ENCODE data around the gene TOP3B. TPM values are rescaled to one million over a fixed set of nuclear protein-coding genes. Genes with fewer than 3 reads are reported as not detected.
"Not testable (repeated sequence)": the region's sequence is repeated elsewhere in the genome, so short reads cannot be mapped to it uniquely, and the experiment has no call there.

TOP3B gene
- total and polyA plus RNA-seq, 2 experiments from 2014 or later, result 35.7 to 77.7 TPM

DNA sequence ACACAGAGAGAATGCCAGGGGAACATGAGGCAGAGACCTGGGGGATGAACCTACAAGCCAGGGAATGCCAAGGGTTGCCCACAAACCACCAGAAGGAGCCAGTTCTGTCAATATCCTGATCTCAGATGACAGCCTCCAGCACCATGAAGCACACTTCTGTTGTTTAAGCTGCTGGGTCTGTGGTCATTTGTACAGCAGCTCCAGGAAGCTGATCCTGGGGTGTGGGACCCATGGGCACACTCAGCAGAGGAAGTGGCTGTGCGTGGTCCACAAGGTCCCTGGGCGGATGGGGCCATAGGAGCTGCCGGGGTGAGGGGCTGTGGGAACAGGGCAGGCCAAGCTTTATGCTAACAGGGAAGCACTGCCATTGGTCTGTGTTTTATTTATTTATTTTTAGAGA is 42.1 kb downstream of the TOP3B start:
- Histone ChIP-seq H3K4me3 (no peak overlapping the region), H3K4me1 (ENCODE audit: insufficient read depth) (no peaks in the 10 kb centered on the region; the same call in 1 of the 2 replicates), H3K27ac (ENCODE audit: low read depth) (no peak overlapping the region), H2AFZ (no peak overlapping the region), H3K36me3 (ENCODE audit: insufficient read depth) (no peaks in the 10 kb centered on the region), H3K79me2 (replicated peaks; ENCODE audit: insufficient read depth) (no peaks in the 10 kb centered on the region), H4K20me1 (replicated peaks; ENCODE audit: insufficient read depth) (0 out of 2 replicates have a peak, but pooled peaks cover 3% of the 10 kb centered on the region), H3K27me3 (ENCODE audit: insufficient read depth) (no peaks in the 10 kb centered on the region), H3F3A (replicated peaks; ENCODE audit: low read depth) (no peaks in the 10 kb centered on the region), H3K9me2 (ENCODE audit: insufficient read depth) (no peaks in the 10 kb centered on the region), H3K4me2 (no peak overlapping the region)
- TF ChIP-seq ZNF331 (CRISPR knock-in tag; IDR thresholded peaks at IDR 0.05; ENCODE audit: low read depth) (no peak), JUNB (IDR thresholded peaks at IDR 0.05; ENCODE audit: unreplicated experiment) (no peak), NANOG (IDR thresholded peaks at IDR 0.05; ENCODE audit: borderline replicate concordance) (no peak), ZNF114 (CRISPR knock-in tag; IDR thresholded peaks at IDR 0.05) (no peak), ETS1 (IDR thresholded peaks at IDR 0.05) (no peak), EZH2phosphoT487 (IDR thresholded peaks at IDR 0.05; ENCODE audit: unreplicated experiment) (no peak), POLR2AphosphoS5 (IDR thresholded peaks at IDR 0.05; ENCODE audit: low read depth) (no peak), STAT1 (IDR thresholded peaks at IDR 0.05; ENCODE audit: unreplicated experiment) (no peak)
- TF ChIP-seq, protein P1, sequence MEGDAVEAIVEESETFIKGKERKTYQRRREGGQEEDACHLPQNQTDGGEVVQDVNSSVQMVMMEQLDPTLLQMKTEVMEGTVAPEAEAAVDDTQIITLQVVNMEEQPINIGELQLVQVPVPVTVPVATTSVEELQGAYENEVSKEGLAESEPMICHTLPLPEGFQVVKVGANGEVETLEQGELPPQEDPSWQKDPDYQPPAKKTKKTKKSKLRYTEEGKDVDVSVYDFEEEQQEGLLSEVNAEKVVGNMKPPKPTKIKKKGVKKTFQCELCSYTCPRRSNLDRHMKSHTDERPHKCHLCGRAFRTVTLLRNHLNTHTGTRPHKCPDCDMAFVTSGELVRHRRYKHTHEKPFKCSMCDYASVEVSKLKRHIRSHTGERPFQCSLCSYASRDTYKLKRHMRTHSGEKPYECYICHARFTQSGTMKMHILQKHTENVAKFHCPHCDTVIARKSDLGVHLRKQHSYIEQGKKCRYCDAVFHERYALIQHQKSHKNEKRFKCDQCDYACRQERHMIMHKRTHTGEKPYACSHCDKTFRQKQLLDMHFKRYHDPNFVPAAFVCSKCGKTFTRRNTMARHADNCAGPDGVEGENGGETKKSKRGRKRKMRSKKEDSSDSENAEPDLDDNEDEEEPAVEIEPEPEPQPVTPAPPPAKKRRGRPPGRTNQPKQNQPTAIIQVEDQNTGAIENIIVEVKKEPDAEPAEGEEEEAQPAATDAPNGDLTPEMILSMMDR (conservative IDR thresholded peaks at IDR 0.05; ENCODE audit: low read depth in 2 of 2), result no peak
- TF ChIP-seq, protein P2, sequence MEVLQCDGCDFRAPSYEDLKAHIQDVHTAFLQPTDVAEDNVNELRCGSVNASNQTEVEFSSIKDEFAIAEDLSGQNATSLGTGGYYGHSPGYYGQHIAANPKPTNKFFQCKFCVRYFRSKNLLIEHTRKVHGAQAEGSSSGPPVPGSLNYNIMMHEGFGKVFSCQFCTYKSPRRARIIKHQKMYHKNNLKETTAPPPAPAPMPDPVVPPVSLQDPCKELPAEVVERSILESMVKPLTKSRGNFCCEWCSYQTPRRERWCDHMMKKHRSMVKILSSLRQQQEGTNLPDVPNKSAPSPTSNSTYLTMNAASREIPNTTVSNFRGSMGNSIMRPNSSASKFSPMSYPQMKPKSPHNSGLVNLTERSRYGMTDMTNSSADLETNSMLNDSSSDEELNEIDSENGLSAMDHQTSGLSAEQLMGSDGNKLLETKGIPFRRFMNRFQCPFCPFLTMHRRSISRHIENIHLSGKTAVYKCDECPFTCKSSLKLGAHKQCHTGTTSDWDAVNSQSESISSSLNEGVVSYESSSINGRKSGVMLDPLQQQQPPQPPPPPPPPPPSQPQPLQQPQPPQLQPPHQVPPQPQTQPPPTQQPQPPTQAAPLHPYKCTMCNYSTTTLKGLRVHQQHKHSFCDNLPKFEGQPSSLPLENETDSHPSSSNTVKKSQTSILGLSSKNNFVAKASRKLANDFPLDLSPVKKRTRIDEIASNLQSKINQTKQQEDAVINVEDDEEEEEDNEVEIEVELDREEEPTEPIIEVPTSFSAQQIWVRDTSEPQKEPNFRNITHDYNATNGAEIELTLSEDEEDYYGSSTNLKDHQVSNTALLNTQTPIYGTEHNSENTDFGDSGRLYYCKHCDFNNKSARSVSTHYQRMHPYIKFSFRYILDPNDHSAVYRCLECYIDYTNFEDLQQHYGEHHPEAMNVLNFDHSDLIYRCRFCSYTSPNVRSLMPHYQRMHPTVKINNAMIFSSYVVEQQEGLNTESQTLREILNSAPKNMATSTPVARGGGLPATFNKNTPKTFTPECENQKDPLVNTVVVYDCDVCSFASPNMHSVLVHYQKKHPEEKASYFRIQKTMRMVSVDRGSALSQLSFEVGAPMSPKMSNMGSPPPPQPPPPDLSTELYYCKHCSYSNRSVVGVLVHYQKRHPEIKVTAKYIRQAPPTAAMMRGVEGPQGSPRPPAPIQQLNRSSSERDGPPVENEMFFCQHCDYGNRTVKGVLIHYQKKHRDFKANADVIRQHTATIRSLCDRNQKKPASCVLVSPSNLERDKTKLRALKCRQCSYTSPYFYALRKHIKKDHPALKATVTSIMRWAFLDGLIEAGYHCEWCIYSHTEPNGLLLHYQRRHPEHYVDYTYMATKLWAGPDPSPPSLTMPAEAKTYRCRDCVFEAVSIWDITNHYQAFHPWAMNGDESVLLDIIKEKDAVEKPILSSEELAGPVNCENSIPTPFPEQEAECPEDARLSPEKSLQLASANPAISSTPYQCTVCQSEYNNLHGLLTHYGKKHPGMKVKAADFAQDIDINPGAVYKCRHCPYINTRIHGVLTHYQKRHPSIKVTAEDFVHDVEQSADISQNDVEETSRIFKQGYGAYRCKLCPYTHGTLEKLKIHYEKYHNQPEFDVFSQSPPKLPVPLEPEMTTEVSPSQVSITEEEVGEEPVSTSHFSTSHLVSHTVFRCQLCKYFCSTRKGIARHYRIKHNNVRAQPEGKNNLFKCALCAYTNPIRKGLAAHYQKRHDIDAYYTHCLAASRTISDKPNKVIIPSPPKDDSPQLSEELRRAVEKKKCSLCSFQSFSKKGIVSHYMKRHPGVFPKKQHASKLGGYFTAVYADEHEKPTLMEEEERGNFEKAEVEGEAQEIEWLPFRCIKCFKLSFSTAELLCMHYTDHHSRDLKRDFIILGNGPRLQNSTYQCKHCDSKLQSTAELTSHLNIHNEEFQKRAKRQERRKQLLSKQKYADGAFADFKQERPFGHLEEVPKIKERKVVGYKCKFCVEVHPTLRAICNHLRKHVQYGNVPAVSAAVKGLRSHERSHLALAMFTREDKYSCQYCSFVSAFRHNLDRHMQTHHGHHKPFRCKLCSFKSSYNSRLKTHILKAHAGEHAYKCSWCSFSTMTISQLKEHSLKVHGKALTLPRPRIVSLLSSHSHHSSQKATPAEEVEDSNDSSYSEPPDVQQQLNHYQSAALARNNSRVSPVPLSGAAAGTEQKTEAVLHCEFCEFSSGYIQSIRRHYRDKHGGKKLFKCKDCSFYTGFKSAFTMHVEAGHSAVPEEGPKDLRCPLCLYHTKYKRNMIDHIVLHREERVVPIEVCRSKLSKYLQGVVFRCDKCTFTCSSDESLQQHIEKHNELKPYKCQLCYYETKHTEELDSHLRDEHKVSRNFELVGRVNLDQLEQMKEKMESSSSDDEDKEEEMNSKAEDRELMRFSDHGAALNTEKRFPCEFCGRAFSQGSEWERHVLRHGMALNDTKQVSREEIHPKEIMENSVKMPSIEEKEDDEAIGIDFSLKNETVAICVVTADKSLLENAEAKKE (CRISPR knock-in tag; IDR thresholded peaks at IDR 0.05), result no peak
- TF ChIP-seq, protein P3, sequence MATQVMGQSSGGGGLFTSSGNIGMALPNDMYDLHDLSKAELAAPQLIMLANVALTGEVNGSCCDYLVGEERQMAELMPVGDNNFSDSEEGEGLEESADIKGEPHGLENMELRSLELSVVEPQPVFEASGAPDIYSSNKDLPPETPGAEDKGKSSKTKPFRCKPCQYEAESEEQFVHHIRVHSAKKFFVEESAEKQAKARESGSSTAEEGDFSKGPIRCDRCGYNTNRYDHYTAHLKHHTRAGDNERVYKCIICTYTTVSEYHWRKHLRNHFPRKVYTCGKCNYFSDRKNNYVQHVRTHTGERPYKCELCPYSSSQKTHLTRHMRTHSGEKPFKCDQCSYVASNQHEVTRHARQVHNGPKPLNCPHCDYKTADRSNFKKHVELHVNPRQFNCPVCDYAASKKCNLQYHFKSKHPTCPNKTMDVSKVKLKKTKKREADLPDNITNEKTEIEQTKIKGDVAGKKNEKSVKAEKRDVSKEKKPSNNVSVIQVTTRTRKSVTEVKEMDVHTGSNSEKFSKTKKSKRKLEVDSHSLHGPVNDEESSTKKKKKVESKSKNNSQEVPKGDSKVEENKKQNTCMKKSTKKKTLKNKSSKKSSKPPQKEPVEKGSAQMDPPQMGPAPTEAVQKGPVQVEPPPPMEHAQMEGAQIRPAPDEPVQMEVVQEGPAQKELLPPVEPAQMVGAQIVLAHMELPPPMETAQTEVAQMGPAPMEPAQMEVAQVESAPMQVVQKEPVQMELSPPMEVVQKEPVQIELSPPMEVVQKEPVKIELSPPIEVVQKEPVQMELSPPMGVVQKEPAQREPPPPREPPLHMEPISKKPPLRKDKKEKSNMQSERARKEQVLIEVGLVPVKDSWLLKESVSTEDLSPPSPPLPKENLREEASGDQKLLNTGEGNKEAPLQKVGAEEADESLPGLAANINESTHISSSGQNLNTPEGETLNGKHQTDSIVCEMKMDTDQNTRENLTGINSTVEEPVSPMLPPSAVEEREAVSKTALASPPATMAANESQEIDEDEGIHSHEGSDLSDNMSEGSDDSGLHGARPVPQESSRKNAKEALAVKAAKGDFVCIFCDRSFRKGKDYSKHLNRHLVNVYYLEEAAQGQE (IDR thresholded peaks at IDR 0.05; ENCODE audit: unreplicated experiment), result no peak
- no peak overlapping the region for H3K27ac Mint-ChIP-seq
- DNase-seq (ENCODE audit: low spot score), result no peak
- H3K36me3 Mint-ChIP-seq (ENCODE audit: low read depth), result peaks cover 14% of the 10 kb centered on the region
- H3K9me3 Mint-ChIP-seq, result no peaks in the 10 kb centered on the region
- no peak overlapping the region for H3K4me3 Mint-ChIP-seq
- H3K4me1 Mint-ChIP-seq, result peaks cover 23% of the 10 kb centered on the region
- peaks cover 14% of the 10 kb centered on the region for H3K27me3 Mint-ChIP-seq (ENCODE audit: insufficient read depth, low read depth, poor library complexity)
- no peak for ATAC-seq

GRCh38 chr22:21939935-21940334 is 42.7 kb downstream of the TOP3B start:
- H3K4me3 ChIP-seq; H3K27ac Mint-ChIP-seq; H3K4me2 ChIP-seq; H3K4me3 Mint-ChIP-seq; H3K36me3 ChIP-seq (ENCODE audit: insufficient read depth); H3K27me3 ChIP-seq (ENCODE audit: insufficient read depth); H3K9me3 Mint-ChIP-seq; H3K9me2 ChIP-seq (ENCODE audit: insufficient read depth); ATAC-seq; DNase-seq (ENCODE audit: low spot score); H4K20me1 ChIP-seq (replicated peaks; ENCODE audit: insufficient read depth); H2AFZ ChIP-seq; H3F3A ChIP-seq (replicated peaks; ENCODE audit: low read depth); H3K79me2 ChIP-seq (replicated peaks; ENCODE audit: insufficient read depth); H3K27ac ChIP-seq (ENCODE audit: low read depth); H3K4me1 ChIP-seq (ENCODE audit: insufficient read depth): not testable (repeated sequence)
- peaks cover 14% of the 10 kb centered on the region for H3K27me3 Mint-ChIP-seq (ENCODE audit: insufficient read depth, low read depth, poor library complexity)
- peaks cover 23% of the 10 kb centered on the region for H3K4me1 Mint-ChIP-seq
- peaks cover 11% of the 10 kb centered on the region for H3K36me3 Mint-ChIP-seq (ENCODE audit: low read depth)

All from GM23338 (cell line).